OCI-LY1 (cell line): ENCODE data around the gene ZYX.

Source experiments
- H2AFZ ChIP-seq: fragments of 200-600 bp; sonication (generic), shearing (Covaris generic); 2 replicates; pipeline ENCODE4 v1.6.0; 2014; ENCODE audit warnings: antibody characterized with exemption, mild to moderate bottlenecking, low read length
- H3F3A ChIP-seq: fragments of 200-600 bp; sonication (generic), shearing (Covaris generic); 2 replicates; pipeline ENCODE4 v1.6.0; 2014; ENCODE audit warnings: mild to moderate bottlenecking, antibody characterized with exemption, low read length, moderate library complexity; ENCODE audit not compliant: insufficient read depth
- H3K27ac ChIP-seq: fragments of 200-600 bp; sonication (generic); 2 replicates; pipeline ENCODE4 v1.5.1; 2014; ENCODE audit warnings: low read length, mixed run types, mild to moderate bottlenecking, low read depth; ENCODE audit not compliant: poor library complexity, severe bottlenecking
- H3K27me3 ChIP-seq: fragments of 200-600 bp; sonication (generic); 2 replicates; pipeline ENCODE4 v1.6.0; 2014; ENCODE audit warnings: antibody characterized with exemption, mild to moderate bottlenecking, low read length, moderate library complexity; ENCODE audit not compliant: insufficient read depth
- H3K36me3 ChIP-seq: fragments of 200-600 bp; sonication (generic); 2 replicates; pipeline ENCODE4 v1.6.1; 2014; ENCODE audit warnings: mild to moderate bottlenecking, antibody characterized with exemption, low read length, moderate library complexity, mixed read lengths; ENCODE audit not compliant: insufficient read depth
- H3K4me1 ChIP-seq: fragments of 200-600 bp; sonication (generic); 2 replicates; pipeline ENCODE4 v1.5.1; 2014; ENCODE audit warnings: mild to moderate bottlenecking, low read length, moderate library complexity; ENCODE audit not compliant: insufficient read depth, severe bottlenecking
- H3K4me2 ChIP-seq: fragments of 200-600 bp; sonication (generic), shearing (Covaris generic); 2 replicates; pipeline ENCODE4 v1.6.1; 2014; ENCODE audit warnings: low read length
- H3K4me3 ChIP-seq: fragments of 200-600 bp; sonication (generic); 2 replicates; pipeline ENCODE4 v1.5.1; 2014; ENCODE audit warnings: low read length, low read depth, mild to moderate bottlenecking, mixed read lengths; ENCODE audit not compliant: poor library complexity, severe bottlenecking
- H3K79me2 ChIP-seq: fragments of 200-600 bp; shearing (Covaris generic); 2 replicates; pipeline ENCODE4 v1.6.1; 2016; ENCODE audit warnings: mixed run types, low read length, mixed read lengths; ENCODE audit not compliant: insufficient read depth
- H3K9ac ChIP-seq: fragments of 200-600 bp; sonication (generic), shearing (Covaris generic); 2 replicates; pipeline ENCODE4 v1.6.1; 2014; ENCODE audit warnings: mild to moderate bottlenecking, low read length, mixed read lengths
- H3K9me2 ChIP-seq: fragments of 200-600 bp; sonication (generic), shearing (Covaris generic); 2 replicates; pipeline ENCODE4 v1.6.1; 2014; ENCODE audit warnings: low read depth, mild to moderate bottlenecking, low read length, mixed read lengths
- H3K9me3 ChIP-seq: fragments of 200-600 bp; shearing (Covaris generic); 2 replicates; pipeline ENCODE4 v1.6.1; 2014; ENCODE audit warnings: low read length, mixed read lengths
- H4K20me1 ChIP-seq: fragments of 200-600 bp; sonication (generic), shearing (Covaris generic); 2 replicates; pipeline ENCODE4 v1.6.0; 2016; ENCODE audit warnings: mild to moderate bottlenecking, low read length; ENCODE audit not compliant: insufficient read depth
- CTCF ChIP-seq: fragments of 200-600 bp; sonication (generic), shearing (Covaris generic); IDR thresholded peaks from 2 replicates; pipeline ENCODE4 v1.5.1; 2017; ENCODE audit warnings: mild to moderate bottlenecking, antibody characterized with exemption, low read length, moderate library complexity, mixed read lengths
- EZH2 ChIP-seq: fragments of 200-600 bp; sonication (generic), shearing (Covaris generic); IDR thresholded peaks from 2 replicates; pipeline ENCODE4 v1.8.0; 2017; ENCODE audit warnings: borderline replicate concordance, mixed run types, mild to moderate bottlenecking, antibody characterized with exemption, low read length, moderate library complexity, mixed read lengths

Gene ZYX

GRCh38 chr7:143375298-143376034, 5.7 kb upstream of the ZYX start:
- Histone ChIP-seq H4K20me1 (no peaks in the 10 kb centered on the region), H3K9me2 (no peaks in the 10 kb centered on the region), H3K36me3 (no peaks in the 10 kb centered on the region), H3K4me2 (no peak overlapping the region), H3K27ac (no peak overlapping the region), H3K9ac (no peak overlapping the region), H3K79me2 (no peaks in the 10 kb centered on the region), H3K4me3 (no peak overlapping the region), H3K4me1 (peaks cover 4% of the 10 kb centered on the region), H2AFZ (no peak overlapping the region), H3K9me3 (no peaks in the 10 kb centered on the region), H3F3A (no peaks in the 10 kb centered on the region), H3K27me3 (peaks cover 5% of the 10 kb centered on the region)
- TF ChIP-seq CTCF, result no peak
- TF ChIP-seq EZH2, result no peak

GRCh38 chr7:143376396-143376795, 4.7 kb upstream of the ZYX start:
- no peak overlapping the region for H3K4me2 ChIP-seq
- H3F3A ChIP-seq, result no peaks in the 10 kb centered on the region
- H3K79me2 ChIP-seq, result no peaks in the 10 kb centered on the region
- H3K9ac ChIP-seq, result no peak overlapping the region
- H4K20me1 ChIP-seq, result no peaks in the 10 kb centered on the region
- no peaks in the 10 kb centered on the region for H3K36me3 ChIP-seq
- H3K4me3 ChIP-seq, result no peak overlapping the region
- no peak overlapping the region for H3K27ac ChIP-seq
- H2AFZ ChIP-seq, result no peak overlapping the region
- H3K27me3 ChIP-seq, result no peaks in the 10 kb centered on the region
- TF ChIP-seq EZH2, result no peak
- no peak for TF ChIP-seq CTCF
- peaks cover 4% of the 10 kb centered on the region for H3K4me1 ChIP-seq
- no peaks in the 10 kb centered on the region for H3K9me3 ChIP-seq
- no peaks in the 10 kb centered on the region for H3K9me2 ChIP-seq

GRCh38 chr7:143379611-143380259, 1.4 kb upstream of the ZYX start:
- Histone ChIP-seq H3K4me3 (peak overlapping the region; percentile 91), H3K4me1 (peaks cover 4% of the 10 kb centered on the region)
- TF ChIP-seq CTCF (no peak), EZH2 (no peak)

More at GRCh38 chr7:143379611-143380259, 1.4 kb upstream of the ZYX start:
- Histone ChIP-seq H3K27ac (no peak overlapping the region), H3K4me2 (peak overlapping the region; percentile 98), H3K27me3 (0 out of 2 replicates have a peak, but pooled peaks cover 4% of the 10 kb centered on the region), H3K9ac (no peak overlapping the region; the same call in 1 of the 2 replicates), H2AFZ (no peak overlapping the region), H3K9me2 (no peaks in the 10 kb centered on the region), H3K36me3 (no peaks in the 10 kb centered on the region), H4K20me1 (no peaks in the 10 kb centered on the region), H3K79me2 (no peaks in the 10 kb centered on the region), H3K9me3 (no peaks in the 10 kb centered on the region), H3F3A (no peaks in the 10 kb centered on the region)
